IMR-90 (cell line): ENCODE measurements around the gene CAMK2D. TPM values are rescaled to one million over a fixed set of nuclear protein-coding genes. Genes with fewer than 3 reads are reported as not detected.

ENCODE experiments used
- ATAC-seq: fragments of 200-7000 bp; cut with Tn5 transposase; 2 replicates; pipeline ENCODE4 v1.9.1; 2020; ENCODE audit warnings: low read depth, mild to moderate bottlenecking, moderate library complexity
- BruUV-seq: library from RNA; stranded (reverse); fragments of 400-500 nt; replicated peaks from 2 replicates; lab custom pipeline; 2021; lab: Mats Ljungman, UMichigan
- CTCF ChIA-PET: fragments of 300-600 bp; formaldehyde crosslinking; extraction: SDS; loops from one replicate; lab custom pipeline; 2021; ENCODE audit warnings: antibody characterized with exemption; lab: Yijun Ruan, JAX
- POLR2A ChIA-PET: fragments of 300-600 bp; sonication (Branson Sonifier 250); formaldehyde crosslinking; loops from one replicate; lab custom pipeline; 2022; ENCODE audit warnings: antibody characterized with exemption; ENCODE audit not compliant: unreplicated experiment; lab: Charles Lee
- DNase-seq: peaks from one replicate; pipeline ENCODE4 v3.0.0; 2013
- H2AFZ ChIP-seq: replicated peaks from 2 replicates; pipeline ENCODE3; 2013; ENCODE audit warnings: low read length, mild to moderate bottlenecking; ENCODE audit not compliant: poor library complexity
- H2AK5ac ChIP-seq: 2 replicates; pipeline ENCODE4 v1.6.1; 2013; ENCODE audit warnings: low read depth, low read length, inconsistent platforms
- H2AK9ac ChIP-seq: replicated peaks from 2 replicates; pipeline ENCODE3; 2013; ENCODE audit warnings: mild to moderate bottlenecking, low read depth, low read length, moderate library complexity; ENCODE audit not compliant: poor library complexity
- H2BK120ac ChIP-seq: 2 replicates; pipeline ENCODE4 v1.6.1; 2013; ENCODE audit warnings: low read depth, low read length, inconsistent platforms
- H2BK15ac ChIP-seq: 3 replicates; pipeline ENCODE4 v1.6.1; 2013; ENCODE audit warnings: low read depth, low read length, inconsistent platforms
- H2BK20ac ChIP-seq: 2 replicates; pipeline ENCODE4 v1.6.1; 2013; ENCODE audit warnings: low read depth, mild to moderate bottlenecking, inconsistent platforms, low read length, moderate library complexity
- H2BK5ac ChIP-seq: 2 replicates; pipeline ENCODE4 v1.6.1; 2013; ENCODE audit warnings: mild to moderate bottlenecking, low read depth, low read length, inconsistent platforms; ENCODE audit not compliant: poor library complexity, severe bottlenecking
- H3K14ac ChIP-seq: replicated peaks from 2 replicates; pipeline ENCODE4 v1.6.1; 2013; ENCODE audit warnings: low read depth, low read length, inconsistent platforms
- H3K18ac ChIP-seq: 2 replicates; pipeline ENCODE4 v1.6.1; 2013; ENCODE audit warnings: low read depth, low read length, control low read depth
- H3K23ac ChIP-seq: 2 replicates; pipeline ENCODE4 v1.6.1; 2013; ENCODE audit warnings: low read depth, low read length, inconsistent platforms
- H3K27ac ChIP-seq: 2 replicates; pipeline ENCODE4 v1.5.1; 2013; ENCODE audit warnings: mild to moderate bottlenecking, control low read depth, low read length; ENCODE audit not compliant: insufficient read depth
- H3K27me3 ChIP-seq: 2 replicates; pipeline ENCODE4 v1.6.1; 2013; ENCODE audit warnings: low read length; ENCODE audit not compliant: control insufficient read depth, insufficient read depth
- H3K36me3 ChIP-seq: 2 replicates; pipeline ENCODE4 v1.6.1; 2013; ENCODE audit warnings: low read length, mixed read lengths; ENCODE audit not compliant: control insufficient read depth, insufficient read depth
- H3K4ac ChIP-seq: 2 replicates; pipeline ENCODE4 v1.6.1; 2013; ENCODE audit warnings: low read depth, low read length, inconsistent platforms
- H3K4me1 ChIP-seq: 2 replicates; pipeline ENCODE4 v1.6.1; 2013; ENCODE audit warnings: low read length, mixed read lengths; ENCODE audit not compliant: control insufficient read depth, insufficient read depth
- H3K4me2 ChIP-seq: 2 replicates; pipeline ENCODE4 v1.6.1; 2013; ENCODE audit warnings: low read depth, mild to moderate bottlenecking, control low read depth, low read length, moderate library complexity
- H3K4me3 ChIP-seq: 2 replicates; pipeline ENCODE4 v1.5.1; 2013; ENCODE audit warnings: low read depth, mild to moderate bottlenecking, control low read depth, low read length, moderate library complexity; ENCODE audit not compliant: insufficient read depth
- H3K56ac ChIP-seq: 2 replicates; pipeline ENCODE4 v1.6.1; 2013; ENCODE audit warnings: low read length, inconsistent platforms; ENCODE audit not compliant: insufficient read depth; ENCODE audit errors: extremely low read depth
- H3K79me1 ChIP-seq, 2 experiments: 2 replicates each; pipeline ENCODE4 v1.6.1; 2013; ENCODE audit warnings: low read length in 2 of 2, inconsistent platforms in 1 of 2, low read depth in 1 of 2
- H3K9ac ChIP-seq: 2 replicates; pipeline ENCODE4 v1.6.1; 2013; ENCODE audit warnings: low read depth, low read length, control low read depth
- H3K9me1 ChIP-seq: 2 replicates; pipeline ENCODE4 v1.6.1; 2013; ENCODE audit warnings: low read length, inconsistent platforms; ENCODE audit not compliant: insufficient read depth
- H3K9me3 ChIP-seq: 2 replicates; pipeline ENCODE4 v1.6.1; 2013; ENCODE audit warnings: low read length; ENCODE audit not compliant: control insufficient read depth, insufficient read depth
- H4K20me1 ChIP-seq: 2 replicates; pipeline ENCODE4 v1.6.1; 2013; ENCODE audit warnings: low read length, inconsistent platforms; ENCODE audit not compliant: insufficient read depth
- H4K5ac ChIP-seq: 2 replicates; pipeline ENCODE4 v1.6.1; 2013; ENCODE audit warnings: mild to moderate bottlenecking, low read depth, low read length, control low read depth
- H4K8ac ChIP-seq, 2 experiments: 2 replicates each; pipeline ENCODE4 v1.6.1; 2013; ENCODE audit warnings: low read depth in 2 of 2, low read length in 2 of 2, control low read depth in 1 of 2, inconsistent platforms in 1 of 2
- H4K91ac ChIP-seq: 2 replicates; pipeline ENCODE4 v1.6.1; 2013; ENCODE audit warnings: low read depth, low read length, inconsistent platforms; ENCODE audit not compliant: insufficient read depth
- NFE2L2 ChIP-seq: fragments of 150-350 bp; IDR thresholded peaks from 2 replicates; pipeline ENCODE4 v1.6.1; 2016; ENCODE audit warnings: low read depth, mild to moderate bottlenecking, low read length
- POLR2A ChIP-seq: IDR thresholded peaks from 2 replicates; pipeline ENCODE4 v1.6.1; 2012; ENCODE audit warnings: mild to moderate bottlenecking, low read depth, low read length
- RCOR1 ChIP-seq: IDR thresholded peaks from 2 replicates; pipeline ENCODE4 v1.6.1; 2012; ENCODE audit warnings: mild to moderate bottlenecking, low read length, improper control_type of control experiment; ENCODE audit not compliant: insufficient replicate concordance
- SMC3 ChIP-seq: fragments of 150-350 bp; IDR thresholded peaks from 2 replicates; pipeline ENCODE4 v1.6.1; 2016; ENCODE audit warnings: low read depth, mild to moderate bottlenecking, antibody characterized with exemption, low read length, moderate library complexity
- dilution Hi-C: fragments of 300-500 bp; cut with HindIII; formaldehyde crosslinking; loops from one replicate; pipeline ENCODE4 v1.14.3; 2018; ENCODE audit warnings: low sequenced_read_pairs; ENCODE audit not compliant: unreplicated experiment
- in situ Hi-C: fragments of 300-500 bp; cut with MboI; formaldehyde crosslinking; loops from 3 replicates; pipeline ENCODE4 v1.14.3; 2019; ENCODE audit warnings: low sequenced_read_pairs, inconsistent platforms, mixed read lengths
- intact Hi-C: fragments of 100-400 bp; cut with micrococcal nuclease; formaldehyde crosslinking; loops from 2 replicates; pipeline ENCODE4 v1.10.0; 2022
- polyA plus RNA-seq, 3 experiments: library from polyadenylated mRNA; depleted of rRNA; stranded (reverse); fragments of >200 nt; gene quantifications; 2 replicates each; pipeline ENCODE4 v1.2.3, GENCODE V29; 2012; ENCODE audit warnings: low replicate concordance in 1 of 3
- total RNA-seq: library from RNA; depleted of rRNA; stranded (reverse); fragments of >200 nt; gene quantifications from 2 replicates; pipeline ENCODE4 v1.2.3, GENCODE V29; 2012

The CAMK2D gene
- total and polyA plus RNA-seq, 2 of the 4 experiments (the other 2 are of a cell fraction), result 44.6 to 156 TPM

DNA sequence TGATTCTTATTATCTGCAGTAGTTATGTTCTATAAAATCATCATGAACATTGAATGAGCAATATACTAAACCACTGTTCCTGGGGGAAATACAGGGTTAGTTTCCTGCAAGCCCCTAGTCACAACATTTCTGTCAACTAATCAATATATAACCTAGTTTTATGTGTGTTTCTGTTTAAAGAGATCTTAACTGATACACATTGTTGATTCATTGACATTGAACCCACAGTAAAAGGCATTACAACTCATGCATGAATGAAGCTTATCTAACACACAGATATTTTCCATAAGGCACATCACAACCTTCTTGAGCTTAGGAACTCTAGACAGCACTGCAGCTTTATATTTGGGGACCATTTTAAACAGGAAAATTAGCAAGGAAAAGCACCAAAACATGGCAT is 134.2 kb downstream of the CAMK2D start:
- POLR2A ChIA-PET, result no interaction called here
- intact Hi-C loops, result no loop called here

More for the DNA sequence above, 134.2 kb downstream of the CAMK2D start:
- Histone ChIP-seq H3K4me2 (no peak overlapping the region), H3K79me1 (peaks cover 37 to 47% of the 10 kb centered on the region in 2 experiments), H3K9ac (no peak overlapping the region), H3K14ac (no peak overlapping the region), H2AFZ (no peak overlapping the region), H2AK9ac (no peak overlapping the region), H2BK120ac (no peak overlapping the region), H3K9me1 (peaks cover 3% of the 10 kb centered on the region; the same call in 1 of the 2 replicates), H2BK5ac (no peak overlapping the region), H2AK5ac (no peak overlapping the region), H3K27ac (no peak overlapping the region), H3K4ac (no peak overlapping the region), H4K20me1 (peaks cover 14% of the 10 kb centered on the region; the same call in 1 of the 2 replicates), H4K5ac (no peak overlapping the region), H3K36me3 (0 out of 2 replicates have a peak, but pooled peaks cover 2% of the 10 kb centered on the region), H3K56ac (no peak overlapping the region), H3K23ac (no peak overlapping the region), H4K91ac (no peak overlapping the region), H3K27me3 (no peaks in the 10 kb centered on the region), H2BK15ac (no peak overlapping the region), H2BK20ac (no peak overlapping the region), H3K4me3 (no peak overlapping the region), H3K4me1 (peaks cover 1% of the 10 kb centered on the region; the same call in 1 of the 2 replicates), H3K18ac (no peak overlapping the region), H3K9me3 (no peaks in the 10 kb centered on the region), H4K8ac (no peak overlapping the region)
- dilution Hi-C loops, result no loop called here
- TF ChIP-seq SMC3, result no peak
- no peak for TF ChIP-seq POLR2A
- no peak for TF ChIP-seq NFE2L2
- no peak for TF ChIP-seq RCOR1
- CTCF ChIA-PET, result interaction anchor here (1.4 kb wide), 1 partner anchor 8 kb away, joined by 5 read pairs; no protein-coding TSS in a partner anchor
- in situ Hi-C loops, result no loop called here
- BruUV-seq, result no TSS peak
- no peak for ATAC-seq
- DNase-seq, result no peak
